Nephron progenitor cell (in vitro differentiated cells): ENCODE data around the gene PRKACA.
A peak's percentile ranks its signal among the peaks of the same experiment; 100 is the strongest.

Experiments
- DNase-seq: peaks from one replicate; pipeline ENCODE4 v3.0.0; 2021
- H3K27ac Mint-ChIP-seq: 2 replicates; pipeline ENCODE4 v1.8.0; 2021; ENCODE audit warnings: mild to moderate bottlenecking, moderate library complexity, mixed read lengths
- H3K27me3 Mint-ChIP-seq: 2 replicates; pipeline ENCODE4 v1.8.0; 2021; ENCODE audit warnings: mild to moderate bottlenecking, low read depth, mixed read lengths; ENCODE audit not compliant: poor library complexity
- H3K36me3 Mint-ChIP-seq: 2 replicates; pipeline ENCODE4 v1.8.0; 2021; ENCODE audit warnings: low read depth, mixed read lengths
- H3K4me1 Mint-ChIP-seq: 2 replicates; pipeline ENCODE4 v1.8.0; 2021; ENCODE audit warnings: mixed read lengths
- H3K4me3 Mint-ChIP-seq: 2 replicates; pipeline ENCODE4 v1.8.0; 2021; ENCODE audit warnings: mild to moderate bottlenecking, moderate library complexity, mixed read lengths
- H3K9me3 Mint-ChIP-seq: 2 replicates; pipeline ENCODE4 v1.8.0; 2021; ENCODE audit warnings: mild to moderate bottlenecking, moderate library complexity, mixed read lengths
- TF ChIP-seq, protein P1 (sequence below): fragments of 200-600 bp; sonication (generic); IDR thresholded peaks from 2 replicates; pipeline ENCODE4 v1.5.0; 2021; ENCODE audit warnings: antibody characterized with exemption

PRKACA gene

DNA sequence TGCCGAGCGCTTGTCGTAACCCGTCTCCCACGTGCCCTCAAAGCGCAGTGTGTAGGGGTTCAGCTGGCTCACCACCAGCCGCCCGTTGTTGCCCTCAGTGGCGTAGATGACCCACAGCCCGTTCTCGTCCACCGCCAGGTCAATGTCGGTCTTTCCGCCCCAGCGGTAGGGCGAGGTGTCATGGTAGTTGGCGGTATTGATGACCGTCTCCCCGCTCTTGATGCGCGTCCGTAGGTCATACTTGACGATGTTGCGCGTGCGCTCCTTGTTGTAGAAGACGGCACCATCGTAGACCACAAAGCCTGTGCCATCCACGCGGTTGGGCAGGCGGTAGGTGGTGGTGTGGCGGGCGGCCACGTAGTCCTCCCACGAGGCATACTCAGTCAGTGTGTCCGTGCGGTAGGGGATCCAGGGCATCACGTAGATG is 45.3 kb upstream of the PRKACA start:
- peaks cover 11% of the 10 kb centered on the region for H3K36me3 Mint-ChIP-seq
- TF ChIP-seq, protein P1, sequence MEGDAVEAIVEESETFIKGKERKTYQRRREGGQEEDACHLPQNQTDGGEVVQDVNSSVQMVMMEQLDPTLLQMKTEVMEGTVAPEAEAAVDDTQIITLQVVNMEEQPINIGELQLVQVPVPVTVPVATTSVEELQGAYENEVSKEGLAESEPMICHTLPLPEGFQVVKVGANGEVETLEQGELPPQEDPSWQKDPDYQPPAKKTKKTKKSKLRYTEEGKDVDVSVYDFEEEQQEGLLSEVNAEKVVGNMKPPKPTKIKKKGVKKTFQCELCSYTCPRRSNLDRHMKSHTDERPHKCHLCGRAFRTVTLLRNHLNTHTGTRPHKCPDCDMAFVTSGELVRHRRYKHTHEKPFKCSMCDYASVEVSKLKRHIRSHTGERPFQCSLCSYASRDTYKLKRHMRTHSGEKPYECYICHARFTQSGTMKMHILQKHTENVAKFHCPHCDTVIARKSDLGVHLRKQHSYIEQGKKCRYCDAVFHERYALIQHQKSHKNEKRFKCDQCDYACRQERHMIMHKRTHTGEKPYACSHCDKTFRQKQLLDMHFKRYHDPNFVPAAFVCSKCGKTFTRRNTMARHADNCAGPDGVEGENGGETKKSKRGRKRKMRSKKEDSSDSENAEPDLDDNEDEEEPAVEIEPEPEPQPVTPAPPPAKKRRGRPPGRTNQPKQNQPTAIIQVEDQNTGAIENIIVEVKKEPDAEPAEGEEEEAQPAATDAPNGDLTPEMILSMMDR, result no peak
- H3K27ac Mint-ChIP-seq, result no peak overlapping the region
- no peaks in the 10 kb centered on the region for H3K9me3 Mint-ChIP-seq
- H3K4me3 Mint-ChIP-seq, result no peak overlapping the region
- no peaks in the 10 kb centered on the region for H3K27me3 Mint-ChIP-seq
- DNase-seq, result no peak
- H3K4me1 Mint-ChIP-seq, result peaks cover 33% of the 10 kb centered on the region

DNA sequence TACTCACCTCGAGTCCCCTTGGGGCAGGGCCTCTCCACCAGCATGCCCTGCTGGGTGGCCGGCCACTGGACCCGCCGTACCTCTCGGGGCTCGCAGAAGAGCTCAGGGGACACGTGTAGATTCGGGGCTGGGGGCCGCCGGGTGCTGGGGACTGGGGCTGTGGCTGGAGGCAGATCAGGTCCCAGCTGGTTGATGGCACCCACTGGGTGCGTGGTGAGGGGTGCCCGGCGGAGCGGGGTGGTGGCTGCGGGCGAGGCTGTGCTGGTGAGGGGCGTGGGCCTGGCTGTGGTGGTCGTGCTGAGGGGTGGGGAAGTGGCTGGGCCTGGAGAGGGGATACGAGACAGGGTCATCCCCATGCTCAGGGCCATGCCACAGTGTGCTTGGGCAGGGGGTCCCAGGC is 43.7 kb upstream of the PRKACA start:
- Mint-ChIP-seq H3K9me3 (no peaks in the 10 kb centered on the region), H3K4me3 (no peak overlapping the region), H3K4me1 (peaks cover 19% of the 10 kb centered on the region), H3K27me3 (no peaks in the 10 kb centered on the region), H3K27ac (no peak overlapping the region), H3K36me3 (peaks cover 22% of the 10 kb centered on the region)
- TF ChIP-seq, protein P1, result no peak
- no peak for DNase-seq

DNA sequence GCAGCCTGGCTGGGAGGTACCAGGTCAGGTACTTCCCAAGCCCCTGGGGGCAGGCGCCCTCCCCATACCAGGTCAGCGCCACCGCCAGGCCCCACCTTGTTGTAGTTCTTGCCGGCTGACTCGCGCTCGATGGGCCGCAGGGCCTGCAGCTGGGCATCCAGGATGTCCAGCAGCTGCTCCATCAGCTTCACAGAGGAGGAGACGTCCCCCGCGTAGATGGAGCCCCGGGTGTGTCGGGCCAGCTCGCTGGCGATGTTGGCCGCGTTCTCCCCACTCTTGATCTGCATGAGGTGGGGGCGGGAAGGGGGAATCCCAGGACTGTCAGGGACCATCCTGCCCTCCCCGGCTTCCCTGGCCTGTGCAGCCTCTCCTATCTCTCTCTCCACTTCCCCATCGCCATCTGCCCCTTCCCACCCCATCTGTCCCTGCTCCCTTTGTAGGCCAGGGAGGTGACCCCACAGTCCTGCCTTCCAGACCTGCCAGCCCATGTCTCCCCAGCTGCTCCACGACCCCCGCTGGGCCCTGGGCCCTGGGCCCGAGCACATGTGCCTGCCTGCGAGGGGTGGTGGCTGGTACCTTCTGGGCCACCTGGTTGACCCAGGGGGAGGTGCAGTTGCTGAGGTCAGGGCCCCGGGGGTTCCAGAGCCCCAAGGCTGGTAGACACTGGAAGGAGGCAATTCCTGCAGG is 42.6 kb upstream of the PRKACA start:
- Mint-ChIP-seq H3K9me3 (no peaks in the 10 kb centered on the region), H3K27me3 (no peaks in the 10 kb centered on the region), H3K36me3 (peaks cover 28% of the 10 kb centered on the region), H3K4me3 (no peak overlapping the region), H3K4me1 (peaks cover 10% of the 10 kb centered on the region), H3K27ac (no peak overlapping the region)
- DNase-seq, result no peak
- TF ChIP-seq, protein P1, result no peak

DNA sequence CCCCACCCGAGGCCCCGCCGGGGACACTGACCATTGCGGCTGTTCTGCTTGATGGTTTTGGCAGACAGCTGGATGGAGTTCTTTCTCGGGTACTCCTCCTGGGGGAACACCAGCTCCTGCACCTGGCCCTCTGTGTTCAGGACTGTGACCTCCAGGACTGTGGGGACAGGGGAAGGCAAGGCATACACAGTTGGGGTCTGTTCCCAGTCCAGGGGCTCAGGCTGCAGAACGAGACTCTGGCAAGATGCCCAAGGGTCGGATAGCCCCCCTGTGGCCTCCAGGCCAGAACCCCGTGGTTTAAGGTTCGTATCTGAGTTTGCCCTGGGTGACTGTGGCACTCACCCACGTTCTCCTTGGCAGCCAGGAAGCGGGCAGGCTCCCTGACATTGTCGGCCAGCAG is 41.5 kb upstream of the PRKACA start:
- no peak for DNase-seq
- Mint-ChIP-seq H3K36me3 (peaks cover 32% of the 10 kb centered on the region), H3K27me3 (peaks cover 3% of the 10 kb centered on the region), H3K4me3 (no peak overlapping the region), H3K27ac (no peak overlapping the region), H3K9me3 (no peaks in the 10 kb centered on the region), H3K4me1 (peaks cover 6% of the 10 kb centered on the region)
- TF ChIP-seq, protein P1, result no peak

DNA sequence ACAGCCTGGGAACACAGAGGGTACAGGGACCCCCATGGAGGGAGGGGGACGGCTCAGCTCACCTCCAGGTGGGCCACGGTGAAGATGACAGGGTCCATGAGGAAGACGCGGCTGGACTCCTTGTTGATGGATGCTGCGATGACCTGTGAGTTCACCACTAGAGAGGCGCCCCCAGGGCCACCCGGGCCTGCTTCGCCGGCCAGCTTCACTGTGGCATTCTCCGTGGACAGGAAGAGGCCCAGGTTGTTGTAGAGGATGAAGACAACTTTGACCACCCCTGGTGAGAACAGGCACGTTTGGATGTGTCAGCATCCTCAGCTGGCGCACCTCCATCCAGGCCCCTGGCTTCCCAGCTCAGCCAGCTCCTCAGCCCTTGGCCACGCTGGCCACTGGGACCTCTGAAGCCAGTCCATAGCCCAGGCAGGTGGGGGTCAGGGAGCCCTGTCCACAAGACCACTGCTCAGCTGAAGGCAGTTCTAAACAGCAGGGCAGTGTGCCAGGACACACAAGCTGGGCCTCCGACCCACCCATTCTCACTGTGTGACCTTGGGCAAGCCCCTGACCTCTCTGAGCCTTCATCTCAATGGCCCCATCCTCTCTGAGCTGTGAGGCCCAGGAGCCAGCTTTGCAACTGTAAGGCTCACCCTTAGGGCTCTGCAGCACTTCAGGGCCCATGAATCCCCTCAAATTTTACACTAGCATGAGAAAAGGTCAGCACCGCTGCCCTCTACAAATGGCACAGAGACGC is 40.9 kb upstream of the PRKACA start:
- H3K36me3 Mint-ChIP-seq, result peaks cover 32% of the 10 kb centered on the region
- peak overlapping the region; percentile 72 for H3K27ac Mint-ChIP-seq
- peaks cover under 1% of the 10 kb centered on the region for H3K4me1 Mint-ChIP-seq
- peaks cover 3% of the 10 kb centered on the region for H3K27me3 Mint-ChIP-seq
- no peaks in the 10 kb centered on the region for H3K9me3 Mint-ChIP-seq
- DNase-seq, result no peak
- no peak overlapping the region for H3K4me3 Mint-ChIP-seq
- TF ChIP-seq, protein P1, result no peak
